H9 (cell line): ENCODE measurements around the gene ATG4B. TPM values are rescaled to one million over a fixed set of nuclear protein-coding genes. Genes with fewer than 3 reads are reported as not detected.

ENCODE experiments used
- DNase-seq: peaks from one replicate; pipeline ENCODE4 v3.0.0-alpha.2; 2017
- H2AFZ ChIP-seq: one replicate; pipeline ENCODE4 v1.6.1; 2013; ENCODE audit warnings: mild to moderate bottlenecking, low read length, control low read depth, moderate library complexity
- H2AK5ac ChIP-seq: 2 replicates; pipeline ENCODE4 v1.6.1; 2013; ENCODE audit warnings: low read length, control low read depth, mixed read lengths; ENCODE audit not compliant: insufficient read length
- H2BK120ac ChIP-seq: one replicate; pipeline ENCODE4 v1.6.1; 2013; ENCODE audit warnings: low read depth, mild to moderate bottlenecking, low read length, control low read depth, inconsistent platforms; ENCODE audit not compliant: poor library complexity, severe bottlenecking
- H2BK12ac ChIP-seq: 2 replicates; pipeline ENCODE4 v1.6.1; 2013; ENCODE audit warnings: low read length, control low read depth, mixed read lengths, low read depth; ENCODE audit not compliant: insufficient read length
- H2BK15ac ChIP-seq: 2 replicates; pipeline ENCODE4 v1.6.1; 2013; ENCODE audit warnings: low read depth, low read length, control low read depth
- H2BK20ac ChIP-seq: one replicate; pipeline ENCODE4 v1.6.1; 2013; ENCODE audit warnings: low read depth, mild to moderate bottlenecking, low read length, control low read depth, inconsistent platforms; ENCODE audit not compliant: poor library complexity, severe bottlenecking
- H2BK5ac ChIP-seq: 2 replicates; pipeline ENCODE4 v1.6.1; 2013; ENCODE audit warnings: low read length, control low read depth, mixed read lengths; ENCODE audit not compliant: insufficient read length
- H3K14ac ChIP-seq: 2 replicates; pipeline ENCODE4 v1.6.1; 2013; ENCODE audit warnings: low read length, control low read depth; ENCODE audit not compliant: insufficient read depth
- H3K18ac ChIP-seq: 2 replicates; pipeline ENCODE4 v1.6.1; 2013; ENCODE audit warnings: low read depth, mild to moderate bottlenecking, mixed read lengths, low read length, control low read depth; ENCODE audit not compliant: insufficient read length
- H3K23ac ChIP-seq: 2 replicates; pipeline ENCODE4 v1.6.1; 2013; ENCODE audit warnings: low read length, control low read depth, mixed read lengths, low read depth; ENCODE audit not compliant: insufficient read length
- H3K23me2 ChIP-seq: 2 replicates; pipeline ENCODE4 v1.6.1; 2013; ENCODE audit warnings: low read depth, mild to moderate bottlenecking, mixed read lengths, low read length, control low read depth; ENCODE audit not compliant: insufficient read length, poor library complexity, severe bottlenecking
- H3K27ac ChIP-seq: 2 replicates; pipeline ENCODE4 v1.5.1; 2013; ENCODE audit warnings: low read length, control low read depth, mixed read lengths, low read depth; ENCODE audit not compliant: insufficient read length
- H3K27me3 ChIP-seq: 2 replicates; pipeline ENCODE4 v1.6.1; 2013; ENCODE audit warnings: low read length, control low read depth, inconsistent platforms; ENCODE audit not compliant: insufficient read depth
- H3K4ac ChIP-seq: 2 replicates; pipeline ENCODE4 v1.6.1; 2013; ENCODE audit warnings: low read depth, mild to moderate bottlenecking, control low read depth, inconsistent platforms, low read length, moderate library complexity
- H3K4me1 ChIP-seq: 2 replicates; pipeline ENCODE4 v1.6.1; 2013; ENCODE audit warnings: low read length, control low read depth, inconsistent platforms; ENCODE audit not compliant: insufficient read depth
- H3K4me2 ChIP-seq: 2 replicates; pipeline ENCODE4 v1.6.1; 2013; ENCODE audit warnings: low read length, control low read depth, mixed read lengths; ENCODE audit not compliant: insufficient read length, insufficient read depth
- H3K56ac ChIP-seq: 2 replicates; pipeline ENCODE4 v1.6.1; 2013; ENCODE audit warnings: low read depth, mild to moderate bottlenecking, mixed read lengths, low read length, control low read depth; ENCODE audit not compliant: insufficient read length
- H3K79me1 ChIP-seq: 2 replicates; pipeline ENCODE4 v1.6.1; 2013; ENCODE audit warnings: low read depth, mild to moderate bottlenecking, moderate library complexity, low read length, control low read depth, inconsistent platforms; ENCODE audit not compliant: insufficient read depth, poor library complexity, severe bottlenecking
- H3K79me2 ChIP-seq: 2 replicates; pipeline ENCODE4 v1.6.1; 2013; ENCODE audit warnings: low read length, control low read depth, inconsistent platforms; ENCODE audit not compliant: insufficient read depth
- H3K9ac ChIP-seq: 2 replicates; pipeline ENCODE4 v1.6.1; 2013; ENCODE audit warnings: low read length, control low read depth, mixed read lengths; ENCODE audit not compliant: insufficient read length; ENCODE audit errors: extremely low read depth
- H3K9me3 ChIP-seq: one replicate; pipeline ENCODE4 v1.6.1; 2013; ENCODE audit warnings: low read depth, low read length, inconsistent platforms; ENCODE audit not compliant: control insufficient read depth
- H3T11ph ChIP-seq: one replicate; pipeline ENCODE4 v1.6.1; 2013; ENCODE audit warnings: mild to moderate bottlenecking, low read length, control low read depth, inconsistent platforms
- H4K20me1 ChIP-seq: one replicate; pipeline ENCODE4 v1.6.1; 2013; ENCODE audit not compliant: control insufficient read depth, insufficient read length, insufficient read depth
- H4K5ac ChIP-seq: 2 replicates; pipeline ENCODE4 v1.6.1; 2013; ENCODE audit warnings: low read depth, mild to moderate bottlenecking, mixed read lengths, low read length, control low read depth; ENCODE audit not compliant: insufficient read length
- H4K8ac ChIP-seq: replicated peaks from 2 replicates; pipeline ENCODE4 v1.6.1; 2013; ENCODE audit warnings: low read length, control low read depth, mixed read lengths, low read depth; ENCODE audit not compliant: insufficient read length
- H4K91ac ChIP-seq: 2 replicates; pipeline ENCODE4 v1.6.1; 2013; ENCODE audit warnings: low read depth, mild to moderate bottlenecking, moderate library complexity, mixed read lengths, low read length, control low read depth; ENCODE audit not compliant: insufficient read length
- H3K27ac Mint-ChIP-seq, 3 experiments: 2 replicates in 2 of 3; 3 replicates in 1 of 3; pipeline ENCODE4 v1.8.0; 2020 to 2021; ENCODE audit warnings: mixed read lengths in 3 of 3, mild to moderate bottlenecking in 1 of 3, moderate library complexity in 1 of 3
- H3K27me3 Mint-ChIP-seq: 2 replicates; pipeline ENCODE4 v1.8.0; 2021; ENCODE audit warnings: low read depth, mild to moderate bottlenecking, moderate library complexity, mixed read lengths
- H3K36me3 Mint-ChIP-seq, 3 experiments: 2 replicates in 2 of 3; 3 replicates in 1 of 3; pipeline ENCODE4 v1.8.0; 2020 to 2021; ENCODE audit warnings: low read depth in 3 of 3, mixed read lengths in 3 of 3; ENCODE audit not compliant: insufficient read depth in 1 of 3
- H3K4me1 Mint-ChIP-seq, 2 experiments: 2 replicates each; pipeline ENCODE4 v1.8.0; 2020; ENCODE audit warnings: mixed read lengths in 2 of 2
- H3K4me3 Mint-ChIP-seq, 2 experiments: 2 replicates in 1 of 2; 3 replicates in 1 of 2; pipeline ENCODE4 v1.8.0; 2020 to 2021; ENCODE audit warnings: mild to moderate bottlenecking in 2 of 2, mixed read lengths in 2 of 2, moderate library complexity in 1 of 2
- H3K9me3 Mint-ChIP-seq, 2 experiments: 2 replicates in 1 of 2; 3 replicates in 1 of 2; pipeline ENCODE4 v1.8.0; 2020; ENCODE audit warnings: mild to moderate bottlenecking in 2 of 2, mixed read lengths in 2 of 2, moderate library complexity in 1 of 2
- WGBS: extraction: QIAGEN DNeasy Blood & Tissue Kit; methylation state at CpG from one replicate; pipeline ENCODE4 v1.1.7; 2013; ENCODE audit warnings: missing lambda C conversion rate, low lambda C conversion rate, mixed read lengths; ENCODE audit not compliant: insufficient read length; ENCODE audit errors: extremely low coverage; 5-methylcytosine and 5-hydroxymethylcytosine counted together
- total RNA-seq: library from RNA; stranded (reverse); gene quantifications from 2 replicates; pipeline ENCODE4 v1.2.1, GENCODE V29; 2021
- TF ChIP-seq, protein P1 (sequence below): fragments of 200-600 bp; sonication (generic); conservative IDR thresholded peaks from 3 replicates; pipeline ENCODE4 v1.8.0; 2021; ENCODE audit warnings: antibody characterized with exemption, mild to moderate bottlenecking

Gene ATG4B
- total RNA-seq, 1 experiment from 2014 or later, result 105 TPM

DNA sequence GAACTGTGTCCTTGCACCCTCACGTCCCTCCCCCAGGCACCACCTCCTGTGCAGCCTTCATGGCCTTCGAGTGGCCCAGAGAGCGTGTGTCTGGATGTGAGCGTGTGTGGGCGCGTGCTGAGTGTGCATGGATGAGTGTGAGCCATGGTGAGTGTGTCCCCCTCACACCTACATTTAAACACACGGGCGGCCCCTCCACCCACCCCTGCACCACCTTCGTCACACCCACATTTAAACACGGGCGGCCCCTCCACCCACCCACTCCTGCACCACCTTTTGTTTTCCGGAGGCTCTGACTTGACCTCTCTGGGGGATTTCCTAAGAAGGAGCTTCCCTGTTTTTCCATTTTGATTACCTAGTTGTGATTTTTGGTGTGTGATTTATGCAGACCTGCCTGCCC is 31.3 kb downstream of the ATG4B start:
- Histone ChIP-seq H3T11ph (no peak overlapping the region), H3K23ac (no peak overlapping the region), H3K14ac (no peak overlapping the region), H3K9me3 (no peaks in the 10 kb centered on the region), H3K79me2 (no peaks in the 10 kb centered on the region), H3K4me2 (no peak overlapping the region), H2BK12ac (no peak overlapping the region), H2BK5ac (no peak overlapping the region), H3K18ac (no peak overlapping the region), H3K23me2 (no peaks in the 10 kb centered on the region), H4K5ac (no peak overlapping the region), H2AFZ (no peak overlapping the region), H3K9ac (no peak overlapping the region), H4K91ac (no peak overlapping the region), H2BK20ac (no peak overlapping the region), H2AK5ac (no peak overlapping the region), H4K8ac (no peak overlapping the region), H3K56ac (no peak overlapping the region), H3K27ac (no peak overlapping the region), H3K27me3 (no peaks in the 10 kb centered on the region), H2BK15ac (no peak overlapping the region), H4K20me1 (no peaks in the 10 kb centered on the region), H3K4me1 (no peaks in the 10 kb centered on the region), H3K79me1 (no peaks in the 10 kb centered on the region), H3K4ac (no peak overlapping the region), H2BK120ac (no peak overlapping the region)
- no peaks in the 10 kb centered on the region for H3K27me3 Mint-ChIP-seq
- H3K9me3 Mint-ChIP-seq, result no peaks in the 10 kb centered on the region
- no peak for DNase-seq
- peaks cover 3 to 5% of the 10 kb centered on the region in 2 experiments for H3K4me1 Mint-ChIP-seq
- no peak overlapping the region for H3K4me3 Mint-ChIP-seq
- peaks cover 10 to 68% (median 57%) of the 10 kb centered on the region in 3 experiments; a peak in 6 of 7 replicates for H3K36me3 Mint-ChIP-seq
- H3K27ac Mint-ChIP-seq, result no peak overlapping the region
- WGBS, result no CpG with 5 or more reads among the region's 12 CpGs
- TF ChIP-seq, protein P1, sequence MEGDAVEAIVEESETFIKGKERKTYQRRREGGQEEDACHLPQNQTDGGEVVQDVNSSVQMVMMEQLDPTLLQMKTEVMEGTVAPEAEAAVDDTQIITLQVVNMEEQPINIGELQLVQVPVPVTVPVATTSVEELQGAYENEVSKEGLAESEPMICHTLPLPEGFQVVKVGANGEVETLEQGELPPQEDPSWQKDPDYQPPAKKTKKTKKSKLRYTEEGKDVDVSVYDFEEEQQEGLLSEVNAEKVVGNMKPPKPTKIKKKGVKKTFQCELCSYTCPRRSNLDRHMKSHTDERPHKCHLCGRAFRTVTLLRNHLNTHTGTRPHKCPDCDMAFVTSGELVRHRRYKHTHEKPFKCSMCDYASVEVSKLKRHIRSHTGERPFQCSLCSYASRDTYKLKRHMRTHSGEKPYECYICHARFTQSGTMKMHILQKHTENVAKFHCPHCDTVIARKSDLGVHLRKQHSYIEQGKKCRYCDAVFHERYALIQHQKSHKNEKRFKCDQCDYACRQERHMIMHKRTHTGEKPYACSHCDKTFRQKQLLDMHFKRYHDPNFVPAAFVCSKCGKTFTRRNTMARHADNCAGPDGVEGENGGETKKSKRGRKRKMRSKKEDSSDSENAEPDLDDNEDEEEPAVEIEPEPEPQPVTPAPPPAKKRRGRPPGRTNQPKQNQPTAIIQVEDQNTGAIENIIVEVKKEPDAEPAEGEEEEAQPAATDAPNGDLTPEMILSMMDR, result no peak
